Left lung (tissue), 10 donors: ENCODE data around the gene APOBEC3B. TPM values are rescaled to one million over a fixed set of nuclear protein-coding genes. Genes with fewer than 3 reads are reported as not detected.
"Not testable (repeated sequence)": the region's sequence is repeated elsewhere in the genome, so short reads cannot be mapped to it uniquely, and the experiment has no call there.

Experiments
- ATAC-seq: fragments of 200-7000 bp; cut with Tn5 transposase; one replicate; pipeline ENCODE4 v1.9.1; 2020; ENCODE audit warnings: moderate library complexity
- DNase-seq, 4 donors: peaks; one replicate each; pipeline ENCODE4 v3.0.0-alpha.2; 2013 to 2020
- H3K27ac ChIP-seq, 2 donors: fragments of 200-600 bp; sonication (generic) in 1 of 2; one replicate each; pipeline versions ENCODE4 v1.5.0 to v1.8.0; 2020 to 2021
- H3K27me3 ChIP-seq, 2 donors: fragments of 200-600 bp; sonication (generic) in 1 of 2; one replicate each; pipeline versions ENCODE4 v1.5.0 to v1.8.0; 2020 to 2021
- H3K36me3 ChIP-seq, 2 donors: fragments of 200-600 bp; sonication (generic) in 1 of 2; one replicate each; pipeline versions ENCODE4 v1.5.0 to v1.8.0; 2020 to 2021
- H3K4me1 ChIP-seq, 2 donors: fragments of 200-600 bp; one replicate each; pipeline ENCODE4 v1.8.0; 2021
- H3K4me3 ChIP-seq, 2 donors: fragments of 200-600 bp; sonication (generic) in 1 of 2; one replicate each; pipeline versions ENCODE4 v1.5.0 to v1.8.0; 2020 to 2021; ENCODE audit warnings: mild to moderate bottlenecking in 1 of 2
- H3K9me3 ChIP-seq, 2 donors: fragments of 200-600 bp; sonication (generic) in 1 of 2; one replicate each; pipeline versions ENCODE4 v1.5.0 to v1.8.0; 2020 to 2021
- CTCF ChIP-seq, 2 donors: fragments of 200-600 bp; sonication (generic) in 1 of 2; IDR thresholded peaks; one replicate each; pipeline versions ENCODE4 v1.5.0 to v1.8.0; 2021; ENCODE audit warnings: antibody characterized with exemption in 2 of 2
- intact Hi-C, 2 donors: fragments of 100-400 bp; cut with DNase I; formaldehyde crosslinking; loops; one replicate each; pipeline versions ENCODE4 v1.11.2 to v1.14.2; 2022
- polyA plus RNA-seq, 6 donors: library from polyadenylated mRNA; unstranded; fragments of 120-200 nt; gene quantifications; one replicate each; pipeline ENCODE4 v1.2.1, GENCODE V29; 2013; ENCODE audit not compliant: insufficient read length in 6 of 6
- total RNA-seq, 2 donors: library from RNA; stranded (reverse); fragmentation: NEBNext Ultra II Directional; extraction: Animal tissue kit (Norgen Biotek cat#: 25700); gene quantifications; one replicate each; pipeline ENCODE4 v1.2.1, GENCODE V29; 2021
- donor health status: DM: no; HTN: yes; CAD: no.
- donor health status: DM: no; HTN: no; CAD: no.

APOBEC3B gene
- total and polyA plus RNA-seq, 8 donors: 1.9 to 9.8 (median 7.2) TPM

- intact Hi-C loops: no loop called here
- H3K36me3 ChIP-seq: no peaks in the 10 kb centered on the region
- no peak overlapping the region for H3K27ac ChIP-seq
- no peak for DNase-seq
- H3K4me3 ChIP-seq: no peak overlapping the region
- peaks cover 0 to 21% of the 10 kb centered on the region in 2 donors for H3K4me1 ChIP-seq
- H3K27me3 ChIP-seq: no peaks in the 10 kb centered on the region
- TF ChIP-seq CTCF (IDR thresholded peaks at IDR 0.05): no peak
- no peaks in the 10 kb centered on the region for H3K9me3 ChIP-seq
- no peak for ATAC-seq
Measured at GRCh38 chr22:38971791-38972190, 10.4 kb upstream of the APOBEC3B start.

GRCh38 chr22:38972558-38972957 lies 9.6 kb upstream of the APOBEC3B start:
- Histone ChIP-seq H3K4me1 (peaks cover 0 to 13% of the 10 kb centered on the region in 2 donors), H3K9me3 (no peaks in the 10 kb centered on the region), H3K4me3 (no peak overlapping the region), H3K27ac (no peak overlapping the region), H3K36me3 (no peaks in the 10 kb centered on the region), H3K27me3 (no peaks in the 10 kb centered on the region)
- no peak for TF ChIP-seq CTCF (IDR thresholded peaks at IDR 0.05)
- no peak for ATAC-seq
- no peak for DNase-seq
- intact Hi-C loops: no loop called here

- Histone ChIP-seq H3K4me1 (peaks cover 0 to 3% of the 10 kb centered on the region in 2 donors), H3K27me3 (no peaks in the 10 kb centered on the region), H3K27ac (no peak overlapping the region), H3K36me3 (no peaks in the 10 kb centered on the region), H3K9me3 (no peaks in the 10 kb centered on the region), H3K4me3 (no peak overlapping the region)
- DNase-seq (peak in 1 of 4 donors; percentile 37), ATAC-seq (peak; percentile 91)
- peak; percentile 51 to 70 for TF ChIP-seq CTCF (IDR thresholded peaks at IDR 0.05)
- intact Hi-C loops: no loop called here
Measured at GRCh38 chr22:38973289-38974169, 8.6 kb upstream of the APOBEC3B start.

GRCh38 chr22:38974170-38974825 lies 7.8 kb upstream of the APOBEC3B start:
- H3K4me1 ChIP-seq: no peaks in the 10 kb centered on the region
- no peak for ATAC-seq
- H3K4me3 ChIP-seq: no peak overlapping the region
- H3K27me3 ChIP-seq: no peaks in the 10 kb centered on the region
- no peaks in the 10 kb centered on the region for H3K36me3 ChIP-seq
- no peak overlapping the region for H3K27ac ChIP-seq
- TF ChIP-seq CTCF (IDR thresholded peaks at IDR 0.05): no peak
- intact Hi-C loops: no loop called here
- DNase-seq: no peak
- no peaks in the 10 kb centered on the region for H3K9me3 ChIP-seq

- TF ChIP-seq CTCF (IDR thresholded peaks at IDR 0.05): no peak
- H3K4me1 ChIP-seq: no peaks in the 10 kb centered on the region
- ATAC-seq (no peak), DNase-seq (no peak)
- no peak overlapping the region for H3K27ac ChIP-seq
- no peak overlapping the region for H3K4me3 ChIP-seq
- H3K9me3 ChIP-seq: no peaks in the 10 kb centered on the region
- H3K27me3 ChIP-seq: no peaks in the 10 kb centered on the region
- intact Hi-C loops: no loop called here
- no peaks in the 10 kb centered on the region for H3K36me3 ChIP-seq
Measured at GRCh38 chr22:38974826-38975175, 7.3 kb upstream of the APOBEC3B start.

- H3K36me3 ChIP-seq, H3K27me3 ChIP-seq, H3K4me1 ChIP-seq, intact Hi-C loops, H3K4me3 ChIP-seq, H3K27ac ChIP-seq, DNase-seq, H3K9me3 ChIP-seq, ATAC-seq: not testable (repeated sequence)
Measured at GRCh38 chr22:38977289-38977688, 4.9 kb upstream of the APOBEC3B start.

- H3K9me3 ChIP-seq, H3K27me3 ChIP-seq, H3K36me3 ChIP-seq, DNase-seq, ATAC-seq, intact Hi-C loops, H3K27ac ChIP-seq, H3K4me3 ChIP-seq: not testable (repeated sequence)
- peaks cover 6 to 13% of the 10 kb centered on the region in 2 donors for H3K4me1 ChIP-seq
Measured at GRCh38 chr22:38980587-38980986, 1.6 kb upstream of the APOBEC3B start.
